Ishikawa (cell line): ENCODE data around the gene RTN4RL1.

Source experiments
- CEBPB ChIP-seq: IDR thresholded peaks from 2 replicates; pipeline ENCODE4 v1.6.1; 2012
- CREB1 ChIP-seq: IDR thresholded peaks from 2 replicates; pipeline ENCODE4 v1.6.1; 2012; ENCODE audit warnings: low read depth
- EGR1 ChIP-seq: IDR thresholded peaks from 2 replicates; pipeline ENCODE4 v1.6.1; 2012
- EP300 ChIP-seq: IDR thresholded peaks from 2 replicates; pipeline ENCODE4 v1.6.1; 2012; ENCODE audit warnings: borderline replicate concordance
- FOXM1 ChIP-seq: IDR thresholded peaks from 2 replicates; pipeline ENCODE4 v1.6.1; 2012; ENCODE audit warnings: low read depth, borderline replicate concordance
- MAX ChIP-seq: IDR thresholded peaks from 2 replicates; pipeline ENCODE4 v1.6.1; 2012
- NFIC ChIP-seq: IDR thresholded peaks from 2 replicates; pipeline ENCODE4 v1.6.1; 2012
- RAD21 ChIP-seq: IDR thresholded peaks from 2 replicates; pipeline ENCODE4 v1.6.1; 2012; ENCODE audit warnings: low read depth
- REST ChIP-seq: IDR thresholded peaks from 2 replicates; pipeline ENCODE4 v1.6.1; 2012; ENCODE audit warnings: low read depth, mild to moderate bottlenecking
- TAF1 ChIP-seq: IDR thresholded peaks from 2 replicates; pipeline ENCODE4 v1.6.1; 2012; ENCODE audit warnings: low read depth, mild to moderate bottlenecking
- TCF12 ChIP-seq: IDR thresholded peaks from 2 replicates; pipeline ENCODE4 v1.6.1; 2012; ENCODE audit warnings: low read depth
- TEAD4 ChIP-seq: IDR thresholded peaks from 2 replicates; pipeline ENCODE4 v1.6.1; 2012
- YY1 ChIP-seq: IDR thresholded peaks from 2 replicates; pipeline ENCODE4 v1.6.1; 2012; ENCODE audit warnings: low read depth
- ZBTB7A ChIP-seq: IDR thresholded peaks from 2 replicates; pipeline ENCODE4 v1.6.1; 2012; ENCODE audit warnings: low read depth
- TF ChIP-seq, protein P1 (sequence below): IDR thresholded peaks from 2 replicates; pipeline ENCODE4 v1.6.1; 2012

The RTN4RL1 gene

DNA sequence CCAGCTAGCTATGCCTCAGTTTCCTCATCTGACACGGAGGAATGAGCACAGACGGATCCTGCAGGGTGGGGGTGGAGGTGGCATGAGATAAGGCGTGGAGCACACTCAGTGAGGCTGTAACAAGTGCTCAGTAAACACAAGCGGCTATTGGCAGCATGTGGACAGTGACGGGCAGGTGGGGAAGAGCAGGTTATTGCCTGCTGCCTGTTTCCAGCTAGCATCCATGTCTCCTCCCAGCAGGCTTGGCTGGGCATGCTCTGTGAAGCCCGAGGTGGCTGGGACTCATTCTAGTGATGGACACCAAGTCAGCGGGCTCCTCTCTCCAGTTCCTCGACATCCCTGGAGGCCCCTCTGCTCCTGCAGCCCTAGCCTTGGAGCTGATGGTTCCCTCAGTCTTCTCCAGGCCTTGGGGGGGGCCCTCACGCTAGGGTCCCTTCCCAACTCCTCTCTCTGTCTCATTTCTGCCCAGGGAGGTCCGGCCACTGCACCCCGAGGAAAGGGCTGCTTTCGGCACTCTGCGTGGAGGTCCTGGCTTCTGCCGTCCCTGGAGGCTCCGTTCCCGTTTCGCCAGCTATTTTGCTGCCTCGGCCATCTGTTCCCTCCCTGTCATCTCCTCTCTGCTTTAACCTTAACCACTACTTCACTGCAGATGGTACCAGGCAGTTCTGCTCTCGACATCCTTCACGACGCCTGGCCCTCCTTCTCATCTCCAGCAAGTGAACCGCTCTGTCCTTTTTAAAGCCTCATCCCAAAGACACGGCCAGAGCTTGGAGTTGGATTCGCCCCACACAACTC, 6.2 kb downstream of the RTN4RL1 start:
- TF ChIP-seq, protein P1, sequence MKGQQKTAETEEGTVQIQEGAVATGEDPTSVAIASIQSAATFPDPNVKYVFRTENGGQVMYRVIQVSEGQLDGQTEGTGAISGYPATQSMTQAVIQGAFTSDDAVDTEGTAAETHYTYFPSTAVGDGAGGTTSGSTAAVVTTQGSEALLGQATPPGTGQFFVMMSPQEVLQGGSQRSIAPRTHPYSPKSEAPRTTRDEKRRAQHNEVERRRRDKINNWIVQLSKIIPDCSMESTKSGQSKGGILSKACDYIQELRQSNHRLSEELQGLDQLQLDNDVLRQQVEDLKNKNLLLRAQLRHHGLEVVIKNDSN, result no peak
- TF ChIP-seq REST, result no peak
- no peak for TF ChIP-seq TEAD4
- no peak for TF ChIP-seq CREB1
- no peak for TF ChIP-seq ZBTB7A
- no peak for TF ChIP-seq MAX
- TF ChIP-seq RAD21, result no peak
- no peak for TF ChIP-seq NFIC
- TF ChIP-seq EP300, result no peak
- TF ChIP-seq EGR1, result no peak
- TF ChIP-seq TCF12, result no peak
- TF ChIP-seq CEBPB, result no peak
- TF ChIP-seq TAF1, result no peak
- no peak for TF ChIP-seq YY1
- TF ChIP-seq FOXM1, result no peak

DNA sequence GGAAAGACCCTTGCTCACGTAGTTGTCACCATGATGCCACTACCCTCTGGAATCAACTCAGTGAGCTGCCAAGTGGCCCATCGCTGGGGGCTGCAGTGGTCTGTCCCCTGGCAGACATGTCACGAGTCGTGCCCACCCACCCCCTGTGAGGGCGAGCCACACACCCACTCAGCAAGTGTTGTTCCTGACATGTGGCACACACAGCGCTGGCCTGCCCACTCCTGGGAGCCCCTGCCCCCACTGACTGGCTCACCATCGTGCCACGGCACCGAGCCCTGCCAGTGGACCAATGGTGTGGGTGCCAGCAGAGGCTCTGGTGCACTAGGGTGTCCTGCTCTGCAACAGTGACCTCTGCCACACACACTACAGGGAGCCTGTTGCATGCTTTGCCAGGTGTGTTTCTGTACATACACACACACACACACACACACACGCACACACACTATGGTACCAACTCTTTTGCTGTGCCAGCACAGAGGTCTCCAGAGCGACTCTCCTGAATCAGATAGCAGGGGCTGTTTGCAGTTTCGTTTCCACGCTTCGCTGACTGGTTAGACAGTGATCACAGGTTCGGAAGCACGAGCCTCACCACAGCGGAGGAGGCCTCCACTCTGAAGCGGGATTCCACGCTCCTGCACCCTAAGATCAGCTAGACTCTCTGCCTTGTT, 7.7 kb downstream of the RTN4RL1 start:
- TF ChIP-seq RAD21, result no peak
- TF ChIP-seq, protein P1, result no peak
- no peak for TF ChIP-seq CREB1
- no peak for TF ChIP-seq TCF12
- TF ChIP-seq MAX, result no peak
- no peak for TF ChIP-seq REST
- TF ChIP-seq TAF1, result no peak
- no peak for TF ChIP-seq ZBTB7A
- TF ChIP-seq CEBPB, result no peak
- TF ChIP-seq EGR1, result no peak
- TF ChIP-seq NFIC, result no peak
- no peak for TF ChIP-seq YY1
- no peak for TF ChIP-seq TEAD4
- no peak for TF ChIP-seq EP300
- no peak for TF ChIP-seq FOXM1

DNA sequence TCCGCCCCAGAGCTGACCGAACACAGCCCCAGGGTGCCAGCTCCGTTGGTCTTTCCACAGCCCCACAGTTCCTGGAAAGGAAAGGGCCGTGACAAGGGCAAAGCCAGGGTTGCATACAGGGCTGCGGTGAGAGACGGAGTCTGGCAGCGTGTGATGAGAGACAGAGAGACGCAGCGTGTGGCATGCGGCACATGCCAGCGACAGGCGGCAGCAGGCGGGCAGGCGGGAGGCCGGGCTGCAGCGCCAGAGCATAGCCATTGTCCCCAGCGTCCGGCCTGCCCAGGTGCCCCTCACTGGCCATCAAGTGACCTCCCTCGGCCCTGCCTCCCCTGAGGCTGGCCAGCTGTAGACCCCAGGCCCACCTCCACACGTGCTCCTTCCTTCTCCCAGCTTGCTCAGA, 8.6 kb downstream of the RTN4RL1 start:
- no peak for TF ChIP-seq ZBTB7A
- TF ChIP-seq TEAD4, result no peak
- TF ChIP-seq YY1, result no peak
- no peak for TF ChIP-seq EP300
- TF ChIP-seq TAF1, result no peak
- no peak for TF ChIP-seq FOXM1
- no peak for TF ChIP-seq MAX
- TF ChIP-seq TCF12, result no peak
- no peak for TF ChIP-seq EGR1
- TF ChIP-seq, protein P1, result no peak
- no peak for TF ChIP-seq NFIC

DNA sequence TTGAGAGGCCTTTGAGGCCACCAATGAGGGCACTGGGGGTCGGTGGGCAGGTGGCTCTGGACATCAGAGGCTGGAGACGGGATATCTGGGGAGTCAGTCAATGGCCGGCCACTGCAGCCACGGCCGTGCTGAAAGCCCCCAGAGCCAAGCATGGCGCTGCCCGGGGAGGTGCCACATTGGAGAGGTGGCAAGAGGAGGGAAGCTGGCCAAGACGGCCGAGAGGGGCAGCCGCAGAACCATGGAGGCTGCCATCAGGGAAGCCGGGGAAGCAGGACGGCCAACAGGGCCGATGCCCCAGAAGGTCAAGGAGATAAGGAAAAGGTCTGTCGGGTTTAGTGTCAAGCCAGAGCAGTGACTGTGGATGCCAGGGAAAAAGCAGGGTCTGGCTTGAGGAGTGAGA, 9.8 kb downstream of the RTN4RL1 start:
- TF ChIP-seq YY1 (no peak), ZBTB7A (no peak), TAF1 (no peak), NFIC (no peak), CEBPB (no peak)

GRCh38 chr17:2013994-2014317, 11.2 kb downstream of the RTN4RL1 start:
- TF ChIP-seq, protein P1, result no peak
- TF ChIP-seq NFIC, result no peak
- TF ChIP-seq CREB1, result no peak
- no peak for TF ChIP-seq YY1
- TF ChIP-seq FOXM1, result no peak
- TF ChIP-seq TCF12, result no peak
- no peak for TF ChIP-seq RAD21
- no peak for TF ChIP-seq CEBPB
- no peak for TF ChIP-seq TAF1
- no peak for TF ChIP-seq TEAD4
- no peak for TF ChIP-seq MAX
- TF ChIP-seq EP300, result no peak
- TF ChIP-seq REST, result no peak
